Endothelial cell of umbilical vein (primary cell): ENCODE measurements around the gene TRIM69. TPM values are rescaled to one million over a fixed set of nuclear protein-coding genes. Genes with fewer than 3 reads are reported as not detected.

Experiments used
- BruUV-seq: library from RNA; stranded (reverse); fragments of 400-500 nt; replicated peaks from 2 replicates; lab custom pipeline; 2021; lab: Mats Ljungman, UMichigan
- CTCF ChIA-PET: fragments of 300-600, 350-600 bp; sonication (Branson Sonifier 250); formaldehyde crosslinking; loops from one replicate; lab custom pipeline; 2021; ENCODE audit warnings: antibody characterized with exemption, inconsistent platforms; lab: Charles Lee
- POLR2A ChIA-PET: fragments of 300-600, 350-600 bp; sonication (Branson Sonifier 250); formaldehyde crosslinking; loops from one replicate; lab custom pipeline; 2021; ENCODE audit warnings: antibody characterized with exemption, inconsistent platforms; lab: Charles Lee
- DNase-seq: peaks from one replicate; pipeline ENCODE4 v3.0.0-alpha.2; 2011; ENCODE audit warnings: low read depth, low spot score
- FAIRE-seq: peaks from 2 replicates; lab custom pipeline; 2011; peaks lifted over from hg19 to GRCh38; lab: Jason Lieb, UNC
- H2AFZ ChIP-seq: 2 replicates; pipeline ENCODE4 v1.6.0; 2012; ENCODE audit warnings: low read depth, low read length, control low read depth, inconsistent platforms
- H3K27ac ChIP-seq: 2 replicates; pipeline ENCODE4 v1.5.1; 2011; ENCODE audit warnings: low read depth, mild to moderate bottlenecking, control low read depth, low read length, moderate library complexity; ENCODE audit not compliant: insufficient read depth
- H3K27me3 ChIP-seq, 2 experiments: 2 replicates each; pipeline versions ENCODE4 v1.6.0 to v1.6.1; 2011; ENCODE audit warnings: low read length in 2 of 2, mixed read lengths in 1 of 2; ENCODE audit not compliant: control insufficient read depth in 2 of 2, insufficient read depth in 2 of 2
- H3K36me3 ChIP-seq, 2 experiments: 2 replicates in 1 of 2; 3 replicates in 1 of 2; pipeline ENCODE4 v1.5.1; 2011; ENCODE audit warnings: low read length in 2 of 2, mild to moderate bottlenecking in 1 of 2, moderate library complexity in 1 of 2; ENCODE audit not compliant: control insufficient read depth in 2 of 2, insufficient read depth in 2 of 2; ENCODE audit errors: extremely low read depth in 1 of 2
- H3K4me1 ChIP-seq: 3 replicates; pipeline ENCODE4 v1.5.1; 2011; ENCODE audit warnings: mild to moderate bottlenecking, low read length; ENCODE audit not compliant: control insufficient read depth, insufficient read depth; ENCODE audit errors: extremely low read depth
- H3K4me2 ChIP-seq: 2 replicates; pipeline ENCODE4 v1.6.1; 2011; ENCODE audit warnings: low read length, control low read depth, mixed read lengths; ENCODE audit not compliant: insufficient read depth
- H3K4me3 ChIP-seq, 3 experiments: fragments of 200-600 bp in 1 of 3; sonication (generic), shearing (Covaris generic) in 1 of 3; replicated peaks in 1 of 3; 2 replicates each; pipeline ENCODE4 v1.5.1; 2011 to 2016; ENCODE audit warnings: control low read depth in 3 of 3, low read length in 3 of 3, mild to moderate bottlenecking in 2 of 3, inconsistent platforms in 1 of 3, low read depth in 1 of 3, moderate library complexity in 1 of 3; ENCODE audit not compliant: insufficient read depth in 1 of 3
- H3K79me2 ChIP-seq: 2 replicates; pipeline ENCODE4 v1.6.0; 2012; ENCODE audit warnings: low read length, inconsistent platforms; ENCODE audit not compliant: control insufficient read depth, insufficient read depth
- H3K9ac ChIP-seq: replicated peaks from 2 replicates; pipeline ENCODE3; 2011; ENCODE audit warnings: low read length, control low read depth; ENCODE audit not compliant: insufficient read depth; ENCODE audit errors: extremely low read depth
- H3K9me1 ChIP-seq: replicated peaks from 3 replicates; pipeline ENCODE4 v1.6.0; 2011; ENCODE audit warnings: mild to moderate bottlenecking, low read length; ENCODE audit not compliant: control insufficient read depth, insufficient read depth; ENCODE audit errors: extremely low read depth
- H3K9me3 ChIP-seq: replicated peaks from 2 replicates; pipeline ENCODE4 v1.5.1; 2012; ENCODE audit warnings: low read length, inconsistent platforms; ENCODE audit not compliant: control insufficient read depth, insufficient read depth
- H4K20me1 ChIP-seq: replicated peaks from 2 replicates; pipeline ENCODE3; 2011; ENCODE audit warnings: mild to moderate bottlenecking, low read length; ENCODE audit not compliant: control insufficient read depth, insufficient read depth; ENCODE audit errors: extremely low read depth
- CTCF ChIP-seq, 2 donors: IDR thresholded peaks; 1 replicate in 1 of 2; 2 replicates in 1 of 2; pipeline ENCODE4 v1.5.1; 2011; ENCODE audit warnings: low read length in 2 of 2, mild to moderate bottlenecking in 2 of 2, moderate library complexity in 2 of 2, control low read depth in 1 of 2, inconsistent platforms in 1 of 2, low read depth in 1 of 2; ENCODE audit not compliant: insufficient read depth in 1 of 2; ENCODE audit errors: extremely low read depth in 1 of 2
- EZH2 ChIP-seq: IDR thresholded peaks from 2 replicates; pipeline ENCODE4 v1.6.1; 2012; ENCODE audit warnings: borderline replicate concordance, low read depth, mild to moderate bottlenecking, moderate library complexity, low read length, inconsistent platforms; ENCODE audit not compliant: severe bottlenecking
- FOS ChIP-seq: IDR thresholded peaks from 2 replicates; pipeline ENCODE4 v1.6.1; 2011; ENCODE audit warnings: mild to moderate bottlenecking, low read length, moderate library complexity, borderline replicate concordance; ENCODE audit not compliant: insufficient read depth
- GATA2 ChIP-seq: IDR thresholded peaks from 2 replicates; pipeline ENCODE4 v1.7.0; 2011; ENCODE audit warnings: low read depth, mild to moderate bottlenecking, moderate library complexity, mixed read lengths, low read length; ENCODE audit not compliant: insufficient read length, insufficient read depth
- JUN ChIP-seq: IDR thresholded peaks from 2 replicates; pipeline ENCODE4 v1.6.1; 2011; ENCODE audit warnings: borderline replicate concordance, low read depth; ENCODE audit not compliant: insufficient read length, insufficient read depth
- MAX ChIP-seq: IDR thresholded peaks from 2 replicates; pipeline ENCODE4 v1.6.1; 2011; ENCODE audit not compliant: insufficient read depth, insufficient read length
- MYC ChIP-seq: IDR thresholded peaks from one replicate; pipeline ENCODE4 v1.6.1; 2011; ENCODE audit warnings: mild to moderate bottlenecking, low read depth, low read length
- POLR2A ChIP-seq: IDR thresholded peaks from 2 replicates; pipeline ENCODE4 v1.6.1; 2012; ENCODE audit warnings: low read depth, mild to moderate bottlenecking, control low read depth, low read length
- POLR2AphosphoS5 ChIP-seq: IDR thresholded peaks from 2 replicates; pipeline ENCODE4 v1.6.1; 2012; ENCODE audit warnings: low read depth, mild to moderate bottlenecking, control low read depth, low read length, moderate library complexity; ENCODE audit not compliant: insufficient read depth
- dilution Hi-C: fragments of 300-500 bp; cut with MboI; formaldehyde crosslinking; loops from one replicate; pipeline ENCODE4 v1.15.0; 2019; ENCODE audit warnings: low sequenced_read_pairs; ENCODE audit not compliant: extremely low pct_ligation_motif_present
- intact Hi-C: fragments of 100-400 bp; cut with micrococcal nuclease; formaldehyde crosslinking; loops from one replicate; pipeline ENCODE4 v1.10.0; 2022
- polyA plus RNA-seq, 4 experiments: library from polyadenylated mRNA; depleted of rRNA in 3 of 4; stranded (reverse) in 3 of 4; unstranded in 1 of 4; fragments of >200 nt; gene quantifications; 2 replicates each; pipeline versions ENCODE4 v1.2.1 to v1.2.3, GENCODE V29; 2011 to 2012; ENCODE audit warnings: missing spikeins in 1 of 4
- total RNA-seq: library from RNA; stranded (reverse); gene quantifications from 2 replicates; pipeline ENCODE4 v1.2.3, GENCODE V29; 2021

Gene TRIM69
- total and polyA plus RNA-seq, 2 donors (not counting 3 experiments of a cell fraction or from before 2014, with no cell fraction given): 4.8 to 13.0 TPM

- ChIA-PET POLR2A (interaction anchor here (1.1 to 5.3 kb wide), 2 partner anchors 12 to 21 kb away, joined by 3 to 63 read pairs; no protein-coding TSS in a partner anchor), CTCF (interaction anchor here (1.6 to 6.8 kb wide), 2 partner anchors 11 to 22 kb away, joined by 7 to 107 read pairs; partner anchors contain the start of gene TRIM69)
- Histone ChIP-seq H3K36me3 (peaks cover 15 to 24% of the 10 kb centered on the region in 2 experiments), H3K27me3 (no peaks in the 10 kb centered on the region), H3K4me3 (no peak overlapping the region), H3K4me2 (no peak overlapping the region), H3K9me3 (no peaks in the 10 kb centered on the region), H4K20me1 (peaks cover 5% of the 10 kb centered on the region), H3K79me2 (peaks cover 44% of the 10 kb centered on the region), H3K9ac (no peak overlapping the region), H3K9me1 (no peaks in the 10 kb centered on the region), H2AFZ (no peak overlapping the region), H3K27ac (no peak overlapping the region), H3K4me1 (peaks cover 4% of the 10 kb centered on the region)
- no peak for FAIRE-seq
- DNase-seq: no peak
- no TSS peak for BruUV-seq
- dilution Hi-C loops (no loop called here), intact Hi-C loops (loop anchor here (10.0 kb wide), 2 partner anchors 210 to 480 kb away; no protein-coding TSS in a partner anchor)
- TF ChIP-seq MAX: no peak
- TF ChIP-seq CTCF (IDR thresholded peaks at IDR 0.05; ENCODE audit: extremely low read depth in 1 of 2, insufficient read depth in 1 of 2, low read depth in 1 of 2, low read length in 2 of 2): no peak
- TF ChIP-seq POLR2A: no peak
- TF ChIP-seq FOS: no peak
- TF ChIP-seq GATA2: no peak
- TF ChIP-seq JUN: no peak
- no peak for TF ChIP-seq MYC
- no peak for TF ChIP-seq POLR2AphosphoS5
- TF ChIP-seq EZH2: no peak
Measured at GRCh38 chr15:44715142-44715796, 21.1 kb upstream of the TRIM69 start.
